ENCODE measurements around the gene EFNA4.

EFNA4 gene

DNA sequence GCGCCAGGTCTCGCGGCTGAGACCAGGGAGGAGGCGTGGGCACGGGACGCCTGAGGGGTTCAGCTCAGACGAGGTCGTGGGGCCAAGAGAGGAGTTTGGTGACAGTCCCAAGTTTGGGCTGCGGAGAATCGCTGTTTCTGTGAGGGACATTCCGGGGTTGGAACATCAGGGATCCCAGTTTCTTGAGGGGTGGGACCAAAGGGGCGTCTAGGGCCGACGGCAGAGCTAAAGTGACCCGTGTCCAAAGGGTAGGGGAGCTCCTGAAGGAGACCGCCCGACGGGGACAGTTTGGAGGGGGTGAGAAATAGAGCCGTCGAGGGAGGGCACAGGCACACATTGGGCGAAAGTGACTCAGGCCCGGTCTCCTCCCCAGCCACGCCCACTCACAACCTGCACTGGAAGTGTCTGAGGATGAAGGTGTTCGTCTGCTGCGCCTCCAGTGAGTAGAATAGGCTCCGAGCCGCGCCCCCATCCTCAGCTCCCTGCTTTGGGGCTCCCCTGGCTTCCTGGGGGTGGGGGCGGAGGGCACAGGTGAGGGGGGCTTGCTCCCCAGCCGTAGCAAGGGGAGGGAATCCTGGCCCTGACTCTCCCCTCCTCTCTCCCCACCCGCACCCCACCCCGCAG, 22.1 kb downstream of the EFNA4 start:
- DNase-seq (ENCODE audit: low read depth in 2 of 3, low spot score in 1 of 3): peak; percentile 69 to 75 (median 73)

DNA sequence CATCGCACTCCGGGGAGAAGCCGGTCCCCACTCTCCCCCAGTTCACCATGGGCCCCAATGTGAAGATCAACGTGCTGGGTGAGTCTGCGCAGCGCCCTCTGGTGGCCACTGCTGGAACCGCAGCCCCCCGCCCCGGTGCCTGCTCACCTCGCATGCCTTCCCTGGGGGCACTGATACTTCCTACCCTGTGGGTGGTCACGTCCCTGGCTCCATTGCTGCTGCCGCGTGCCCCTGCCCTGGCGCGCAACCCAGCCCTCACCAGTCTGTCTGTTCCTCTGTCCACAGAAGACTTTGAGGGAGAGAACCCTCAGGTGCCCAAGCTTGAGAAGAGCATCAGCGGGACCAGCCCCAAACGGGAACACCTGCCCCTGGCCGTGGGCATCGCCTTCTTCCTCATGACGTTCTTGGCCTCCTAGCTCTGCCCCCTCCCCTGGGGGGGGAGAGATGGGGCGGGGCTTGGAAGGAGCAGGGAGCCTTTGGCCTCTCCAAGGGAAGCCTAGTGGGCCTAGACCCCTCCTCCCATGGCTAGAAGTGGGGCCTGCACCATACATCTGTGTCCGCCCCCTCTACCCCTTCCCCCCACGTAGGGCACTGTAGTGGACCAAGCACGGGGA, 22.7 kb downstream of the EFNA4 start:
- peak in 2 of 3 donors; percentile 77 to 90 for DNase-seq (ENCODE audit: low read depth in 2 of 3, low spot score in 1 of 3)

DNA sequence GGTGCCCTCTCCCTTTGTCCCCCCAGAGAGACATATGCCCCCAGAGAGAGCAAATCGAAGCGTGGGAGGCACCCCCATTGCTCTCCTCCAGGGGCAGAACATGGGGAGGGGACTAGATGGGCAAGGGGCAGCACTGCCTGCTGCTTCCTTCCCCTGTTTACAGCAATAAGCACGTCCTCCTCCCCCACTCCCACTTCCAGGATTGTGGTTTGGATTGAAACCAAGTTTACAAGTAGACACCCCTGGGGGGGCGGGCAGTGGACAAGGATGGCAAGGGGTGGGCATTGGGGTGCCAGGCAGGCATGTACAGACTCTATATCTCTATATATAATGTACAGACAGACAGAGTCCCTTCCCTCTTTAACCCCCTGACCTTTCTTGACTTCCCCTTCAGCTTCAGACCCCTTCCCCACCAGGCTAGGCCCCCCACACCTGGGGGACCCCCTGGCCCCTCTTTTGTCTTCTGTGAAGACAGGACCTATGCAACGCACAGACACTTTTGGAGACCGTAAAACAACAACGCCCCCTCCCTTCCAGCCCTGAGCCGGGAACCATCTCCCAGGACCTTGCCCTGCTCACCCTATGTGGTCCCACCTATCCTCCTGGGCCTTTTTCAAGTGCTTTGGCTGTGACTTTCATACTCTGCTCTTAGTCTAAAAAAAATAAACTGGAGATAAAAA, 23.5 kb downstream of the EFNA4 start:
- DNase-seq (ENCODE audit: low read depth in 2 of 3, low spot score in 1 of 3): no peak

DNA sequence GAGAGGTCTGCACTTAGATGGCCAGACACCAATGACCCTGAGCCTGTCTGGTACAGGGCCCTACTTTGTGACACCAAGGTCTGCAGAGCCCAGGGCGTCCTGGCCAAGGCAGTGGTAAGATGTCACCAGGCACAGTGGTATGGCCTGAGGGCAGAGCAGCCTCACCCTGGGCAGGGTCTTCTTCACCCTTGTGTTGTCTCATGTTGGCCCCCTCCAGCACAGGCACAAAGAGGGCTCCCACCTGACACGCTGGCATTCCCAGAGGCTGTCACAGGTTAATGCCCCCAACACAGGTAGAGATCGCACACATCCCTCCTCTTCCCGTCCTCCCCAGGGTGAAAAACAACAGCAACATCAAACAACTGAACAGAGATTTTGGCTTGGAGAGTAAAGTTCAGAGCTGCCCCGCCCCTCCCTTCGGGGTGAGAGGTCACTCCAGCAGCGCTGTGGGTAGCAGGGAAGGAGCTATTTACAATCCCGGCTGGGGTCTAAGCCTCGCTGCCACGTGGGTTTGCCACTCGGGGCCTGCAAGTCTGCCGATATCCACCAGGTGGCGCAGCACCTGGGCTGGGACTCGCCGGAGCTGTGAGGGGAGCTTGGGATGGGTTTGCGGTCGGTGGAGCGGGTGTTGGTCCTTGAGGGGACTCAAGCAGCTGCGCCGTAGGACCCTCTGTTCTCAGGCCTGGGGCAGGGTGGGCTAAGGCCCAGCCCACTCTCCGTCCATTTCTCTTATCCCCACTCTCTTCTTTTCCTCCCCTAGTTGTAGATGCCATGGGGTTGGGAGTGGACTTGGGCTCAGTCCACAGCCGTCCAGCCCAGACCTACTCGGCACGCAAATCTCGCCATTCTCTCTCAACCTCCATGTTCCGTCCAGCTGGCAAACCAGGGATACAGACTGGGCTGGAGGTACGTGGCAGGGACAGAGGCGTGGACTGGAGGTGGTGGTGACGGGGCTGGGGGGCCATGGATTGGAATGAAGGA, 27.8 kb downstream of the EFNA4 start:
- DNase-seq (ENCODE audit: low read depth in 2 of 3, low spot score in 1 of 3): peak; percentile 74 to 88 (median 77)

DNA sequence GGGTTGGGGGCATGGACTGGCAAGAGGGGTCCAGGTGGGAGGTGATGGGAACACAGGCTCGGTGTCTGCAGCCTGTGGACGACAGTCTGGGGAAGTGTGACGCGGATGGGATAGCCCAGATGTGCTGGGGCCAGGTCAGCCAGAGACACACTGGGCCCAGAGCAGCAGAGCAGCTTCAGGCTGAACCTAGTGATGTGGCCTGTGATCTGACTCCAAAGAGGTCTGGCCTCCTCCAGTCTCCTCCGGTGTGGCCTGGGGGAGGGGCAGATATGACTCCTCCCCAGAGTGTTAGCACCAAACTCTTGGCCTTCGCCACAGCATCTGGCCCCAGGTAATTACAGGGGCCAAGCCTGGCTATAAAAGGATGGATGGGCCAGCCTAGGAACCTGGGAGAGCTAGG, 28.6 kb downstream of the EFNA4 start:
- no peak for DNase-seq (ENCODE audit: low read depth in 2 of 3, low spot score in 1 of 3)

DNA sequence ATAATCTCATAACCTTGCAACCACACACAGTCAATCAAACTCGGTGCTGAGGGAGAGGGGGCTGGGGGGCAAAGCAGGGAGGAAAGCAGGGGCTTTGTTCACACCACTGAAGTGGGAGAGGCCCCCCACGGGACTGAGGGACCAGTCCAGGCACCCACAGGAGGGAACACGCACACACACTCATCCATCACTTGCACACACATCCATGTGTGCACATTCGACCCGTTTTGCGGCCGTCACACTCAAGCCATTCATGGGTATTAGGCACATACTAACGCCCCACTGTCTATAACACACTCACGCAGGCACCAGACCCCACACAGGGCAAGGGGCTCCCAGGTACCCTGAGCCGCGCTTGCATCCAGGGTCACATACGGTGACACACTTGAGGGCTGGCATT, 29.1 kb downstream of the EFNA4 start:
- DNase-seq (ENCODE audit: low read depth in 2 of 3, low spot score in 1 of 3): no peak

DNA sequence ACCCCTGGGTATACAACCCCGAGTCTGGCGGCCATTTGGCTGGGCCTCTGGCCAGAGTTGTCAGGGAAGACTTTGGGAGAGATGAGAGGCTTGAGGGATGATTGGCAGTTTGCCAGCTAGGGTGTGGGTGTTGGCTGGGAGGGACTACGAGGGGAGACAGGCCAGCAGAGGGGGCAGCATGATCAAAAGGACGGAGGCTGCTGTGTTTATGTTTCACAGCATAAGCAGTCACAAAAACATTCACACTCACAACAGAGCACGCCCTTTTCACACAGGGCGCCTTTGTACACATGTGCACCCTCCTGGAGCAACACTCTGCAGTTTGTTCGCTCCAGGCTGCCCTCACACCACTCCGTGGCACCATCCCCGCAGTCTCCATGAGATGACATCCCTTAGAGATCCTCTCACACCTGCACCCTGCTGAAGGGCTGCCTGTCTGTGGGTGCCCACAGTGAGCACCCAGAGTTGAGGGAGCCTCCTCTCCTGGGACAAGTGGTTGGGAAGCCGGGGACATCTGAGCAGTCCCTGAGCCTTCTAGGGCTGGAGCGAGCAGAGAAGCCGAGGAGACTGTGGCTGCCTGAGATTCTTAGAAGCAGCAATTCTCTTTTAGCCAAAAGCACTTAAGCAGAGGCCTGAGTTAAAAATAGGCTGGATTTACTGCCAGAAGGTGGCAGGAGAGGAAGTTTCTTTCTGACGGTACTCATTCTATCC, 30.5 kb downstream of the EFNA4 start:
- no peak for DNase-seq (ENCODE audit: low read depth in 2 of 3, low spot score in 1 of 3)

DNA sequence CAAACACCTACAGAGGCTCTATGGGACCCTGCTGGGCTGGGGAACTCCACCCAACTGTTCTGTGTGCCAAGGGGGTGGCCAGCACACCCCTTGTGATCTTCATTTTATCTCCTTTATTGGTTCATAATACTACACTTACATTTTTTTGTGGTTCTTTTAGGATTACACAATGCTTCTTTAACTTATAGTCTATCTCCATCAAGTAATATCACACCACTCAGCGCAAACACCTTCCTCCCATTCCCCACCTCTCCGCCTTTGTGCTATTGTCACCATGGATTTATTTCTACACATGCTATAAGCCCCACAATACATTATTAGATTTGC, 31.0 kb downstream of the EFNA4 start:
- DNase-seq (ENCODE audit: low read depth in 2 of 3, low spot score in 1 of 3): no peak

DNA sequence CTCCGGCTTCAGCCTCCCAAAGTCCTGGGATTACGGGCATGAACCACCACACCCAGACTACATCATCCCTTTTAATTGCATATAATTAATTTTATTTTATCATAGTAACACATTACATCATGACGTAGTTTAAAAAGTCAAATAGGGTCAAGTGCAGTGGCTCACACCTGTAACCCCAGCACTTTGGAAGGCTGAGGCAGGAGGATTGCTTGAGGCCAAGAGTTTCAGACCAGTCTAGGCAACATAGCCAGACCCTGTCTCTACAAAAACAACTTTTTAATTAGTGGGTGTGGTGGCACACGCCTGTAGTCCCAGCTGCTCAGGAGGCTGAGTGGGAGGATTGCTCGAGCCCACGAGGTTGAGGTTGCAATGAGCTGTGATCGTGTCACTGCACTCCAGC, 35.8 kb downstream of the EFNA4 start:
- DNase-seq (ENCODE audit: low read depth in 2 of 3, low spot score in 1 of 3): no peak

DNA sequence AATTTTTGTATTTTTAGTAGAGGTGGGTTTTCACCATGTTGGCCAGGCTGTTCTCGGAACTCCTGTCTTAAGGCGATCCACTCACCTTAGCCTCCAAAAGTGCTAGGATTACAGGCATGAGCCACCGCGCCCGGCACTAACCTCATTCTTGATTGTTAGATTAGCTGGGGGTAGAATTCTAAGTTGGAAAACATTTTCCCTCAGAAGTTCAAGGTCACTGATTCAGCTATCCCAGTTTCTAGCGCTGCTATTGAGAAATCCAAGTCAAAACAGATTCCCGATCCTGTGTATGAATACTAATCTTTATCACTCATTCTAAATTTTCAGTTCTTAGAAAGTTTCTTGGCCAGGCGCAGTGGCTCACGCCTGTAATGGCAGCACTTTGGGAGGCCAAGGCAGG, 39.8 kb downstream of the EFNA4 start:
- no peak for DNase-seq (ENCODE audit: low read depth in 2 of 3, low spot score in 1 of 3)

DNA sequence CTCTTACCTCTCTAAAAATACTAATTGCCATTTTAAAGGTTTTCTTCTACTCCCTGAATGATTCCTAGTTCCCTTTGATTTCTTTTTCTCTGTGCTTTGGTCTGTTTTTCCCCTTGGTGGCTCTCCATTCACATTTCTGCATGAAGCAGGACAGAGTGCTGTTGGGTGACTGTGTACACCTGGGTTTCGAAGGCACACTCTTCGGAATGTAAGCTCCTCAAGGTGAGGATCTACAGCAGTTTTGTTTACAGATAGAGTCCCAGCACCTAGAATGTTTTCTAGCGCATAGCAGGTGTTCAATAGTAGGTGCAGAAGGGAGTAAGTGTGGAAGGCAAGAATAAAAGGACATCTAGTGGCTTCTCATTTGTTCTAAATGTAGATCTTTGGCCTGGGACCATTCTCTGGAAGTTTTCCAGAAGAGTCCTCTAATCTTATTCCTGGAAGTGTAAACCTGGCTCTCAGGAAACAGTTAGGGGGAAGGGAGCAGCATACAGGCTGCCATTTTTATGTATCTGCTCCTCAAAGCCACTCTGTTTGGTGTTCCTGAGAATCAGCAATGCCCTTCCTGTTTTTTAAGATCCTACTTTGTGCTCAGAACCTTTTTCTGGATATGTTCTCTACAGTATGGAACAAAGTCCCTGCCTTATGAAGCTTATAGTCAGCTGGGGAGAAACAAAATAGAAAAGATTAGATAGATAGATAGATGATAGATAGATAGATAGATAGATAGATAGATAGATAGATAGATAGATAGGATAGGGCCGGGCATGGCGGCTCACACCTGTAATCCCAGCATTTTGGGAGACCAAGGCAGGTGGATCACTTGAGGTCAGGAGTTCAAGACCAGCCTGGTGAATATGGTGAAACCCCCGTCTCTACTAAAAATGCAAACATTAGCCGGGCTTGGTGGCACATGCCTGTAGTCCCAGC, 41.3 kb downstream of the EFNA4 start:
- DNase-seq (ENCODE audit: low read depth in 2 of 3, low spot score in 1 of 3): no peak

DNA sequence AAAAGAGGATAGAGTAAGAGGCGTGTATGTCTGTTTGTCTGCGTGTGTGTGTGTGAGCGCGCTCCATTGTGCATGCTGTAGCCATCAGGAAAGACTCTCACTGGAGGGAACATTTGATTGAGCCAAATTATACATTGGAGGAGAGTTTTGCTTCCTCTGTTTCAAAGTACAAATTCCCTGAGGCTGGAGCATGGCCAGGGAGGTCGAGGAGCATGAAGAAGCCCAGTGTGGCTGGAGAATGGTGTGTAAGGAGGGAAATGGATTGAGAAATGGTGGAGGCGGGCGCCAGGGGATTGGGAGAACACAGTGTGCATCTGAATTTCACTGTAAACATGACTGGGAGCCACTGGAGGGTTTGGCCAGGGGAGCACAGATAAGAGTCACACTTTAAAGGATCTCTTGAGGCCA, 42.1 kb downstream of the EFNA4 start:
- DNase-seq (ENCODE audit: low read depth in 2 of 3, low spot score in 1 of 3): no peak

DNA sequence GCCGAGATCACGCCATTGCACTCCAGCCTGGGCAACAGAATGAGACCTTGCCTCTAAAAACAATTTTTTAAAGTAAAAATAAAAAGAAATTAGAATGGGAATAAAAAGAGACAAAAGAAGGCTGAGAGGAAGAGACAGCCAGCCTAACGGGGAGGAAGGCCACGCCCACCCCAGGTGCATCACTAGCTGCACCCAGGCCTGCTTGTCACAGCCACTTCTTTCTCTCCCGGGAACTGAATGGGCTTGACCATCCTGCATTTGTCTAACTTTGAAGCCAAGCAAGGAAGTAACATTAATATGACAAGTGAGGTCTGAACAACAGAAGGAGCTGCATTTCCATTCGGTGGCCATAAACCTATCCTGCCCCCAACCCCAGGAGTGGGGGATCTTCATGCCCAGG, 43.3 kb downstream of the EFNA4 start:
- no peak for DNase-seq (ENCODE audit: low read depth in 2 of 3, low spot score in 1 of 3)

DNA sequence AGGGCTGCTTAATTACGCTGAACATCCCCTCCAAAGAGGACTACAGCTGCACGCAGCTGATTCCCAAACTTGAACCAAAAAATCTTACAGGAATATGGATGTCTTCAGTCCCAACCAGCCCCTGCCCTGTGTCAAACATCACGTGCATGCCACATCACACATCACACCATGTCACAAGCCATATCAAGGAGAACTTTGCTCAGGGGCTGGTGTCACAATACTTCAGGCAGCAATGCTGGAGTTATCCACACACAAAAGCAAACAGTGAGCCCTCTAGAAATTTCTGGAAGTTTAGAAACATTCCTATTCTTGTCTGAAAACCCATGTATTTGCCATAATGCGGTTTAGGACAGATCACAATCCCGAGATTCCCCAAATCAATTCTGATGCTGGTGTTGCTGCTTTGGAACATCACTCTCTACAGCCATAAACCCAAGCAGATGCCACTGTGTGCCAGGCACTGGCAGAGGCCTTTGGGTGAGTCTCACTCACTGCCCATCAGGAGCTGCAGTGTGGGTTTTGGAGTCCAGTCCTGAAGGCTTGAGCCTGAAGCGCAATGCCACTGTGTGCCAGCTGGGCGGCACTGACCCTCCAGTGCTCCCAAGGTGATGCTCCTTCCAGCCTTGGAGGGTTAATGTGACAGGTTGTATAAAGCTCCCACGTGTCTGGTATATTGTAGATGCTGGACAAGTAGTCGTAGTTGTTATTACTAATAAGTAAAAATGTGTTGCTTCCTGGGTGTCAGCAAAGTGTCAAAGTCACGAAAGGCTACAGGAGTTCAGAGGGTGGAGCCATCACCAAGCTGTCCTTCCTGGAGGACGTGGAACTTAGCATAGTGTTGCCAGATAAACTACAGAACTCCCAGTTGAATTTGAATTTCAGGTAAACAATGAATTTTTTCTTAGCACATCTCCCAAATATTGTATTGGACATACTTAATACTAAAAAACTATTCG, 44.0 kb downstream of the EFNA4 start:
- DNase-seq (ENCODE audit: low read depth in 2 of 3, low spot score in 1 of 3): no peak

DNA sequence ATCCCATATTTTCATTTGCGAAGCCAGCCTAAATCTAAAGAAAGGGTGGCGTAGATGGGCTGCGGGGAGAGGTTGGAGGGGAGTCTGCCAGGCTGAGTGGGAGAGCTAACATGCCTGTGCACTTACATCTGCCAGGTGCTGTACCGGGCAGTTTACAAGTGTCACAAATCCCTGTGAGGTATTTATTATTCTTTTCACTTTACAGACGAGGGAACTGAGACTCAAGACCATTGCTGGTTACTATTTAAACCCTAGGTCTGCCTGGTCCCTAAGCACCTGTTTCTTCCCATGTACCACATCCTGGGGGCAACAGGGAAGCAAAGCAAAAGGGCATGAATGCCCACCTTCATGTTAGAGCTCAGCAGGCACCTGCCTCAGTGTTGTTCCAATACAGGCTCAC, 44.8 kb downstream of the EFNA4 start:
- no peak for DNase-seq (ENCODE audit: low read depth in 2 of 3, low spot score in 1 of 3)

DNA sequence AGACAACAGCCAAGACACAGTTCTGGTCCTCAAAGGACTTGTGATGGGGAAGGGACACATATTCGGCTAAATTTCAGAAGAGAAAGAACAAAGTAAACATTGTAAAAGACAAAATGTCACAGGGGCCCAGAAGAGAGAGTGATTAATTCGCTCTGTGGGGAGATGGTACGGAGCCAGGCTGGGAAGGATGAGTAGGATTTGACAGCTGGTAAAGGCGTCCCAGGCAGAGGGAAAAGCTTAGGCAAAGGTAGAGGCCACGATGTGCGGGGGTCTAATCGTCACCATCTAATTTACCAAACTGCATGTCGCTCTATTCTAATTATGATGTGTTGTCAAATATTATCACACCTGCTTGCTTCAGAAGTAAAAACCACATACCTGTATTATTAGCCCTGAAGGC, 46.8 kb downstream of the EFNA4 start:
- no peak for DNase-seq (ENCODE audit: low read depth in 2 of 3, low spot score in 1 of 3)

DNA sequence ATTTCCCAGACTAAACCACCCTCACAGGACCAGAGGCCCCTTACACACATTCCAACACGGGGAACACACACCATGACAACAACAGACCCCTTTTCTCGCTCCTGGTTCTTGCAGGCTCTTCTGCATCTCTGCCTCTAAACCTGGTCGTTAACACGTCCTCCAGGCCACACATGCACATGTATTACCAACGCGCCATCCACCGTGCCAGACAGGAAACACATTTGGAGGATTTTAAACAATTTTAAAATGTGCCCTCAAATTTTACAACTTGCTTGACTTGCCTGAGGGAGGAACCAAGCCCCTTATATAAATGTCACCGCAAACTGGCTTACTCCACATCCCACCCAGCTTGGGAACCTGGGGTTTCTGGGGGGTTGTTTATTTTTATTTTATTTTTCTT, 47.3 kb downstream of the EFNA4 start:
- DNase-seq (ENCODE audit: low read depth in 2 of 3, low spot score in 1 of 3): no peak

DNA sequence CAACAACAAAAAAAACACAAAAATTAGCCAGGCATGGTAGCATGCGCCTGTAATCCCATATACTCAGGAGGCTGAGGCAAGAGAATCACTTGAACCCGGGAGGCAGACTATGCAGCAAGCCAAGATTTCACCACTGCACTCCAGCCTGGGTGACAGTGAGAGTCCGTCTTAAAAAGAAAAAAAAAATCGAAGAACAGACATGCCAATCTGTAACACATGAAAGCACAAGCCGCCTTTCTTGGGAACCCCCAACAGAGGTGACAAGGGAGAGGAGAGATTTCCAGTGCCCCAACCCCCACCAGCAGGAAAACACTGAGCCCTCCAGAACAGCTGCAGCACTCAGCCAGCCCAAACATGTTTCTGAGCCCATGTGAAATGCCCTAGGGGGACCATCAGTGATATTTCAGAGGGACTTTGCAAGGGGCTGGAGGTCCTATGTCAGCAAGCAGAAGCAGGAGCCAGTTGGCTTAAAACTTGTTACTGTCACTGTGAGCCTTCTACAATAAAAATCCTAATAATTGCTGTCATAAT, 50.0 kb downstream of the EFNA4 start:
- no peak for DNase-seq (ENCODE audit: low read depth in 2 of 3, low spot score in 1 of 3)
